Ramos (cell line): ENCODE measurements around the gene PTBP1.

ENCODE experiments used
- in situ Hi-C: fragments of 300-500 bp; cut with MboI; formaldehyde crosslinking; loops from one replicate; pipeline ENCODE4 v1.14.3; 2022; ENCODE audit warnings: low sequenced_read_pairs; ENCODE audit not compliant: unreplicated experiment

The PTBP1 gene

GRCh38 chr19:771332-771785, 25.9 kb upstream of the PTBP1 start:
- in situ Hi-C loops, result loop anchor here (5.0 kb wide), 1 partner anchor 211 kb away; the partner anchor contains the start of gene WDR18

GRCh38 chr19:772063-772462, 25.2 kb upstream of the PTBP1 start:
- in situ Hi-C loops, result loop anchor here (5.0 kb wide), 1 partner anchor 210 kb away; the partner anchor contains the start of gene WDR18

- in situ Hi-C loops, result loop anchor here (5.0 kb wide), 1 partner anchor 209 kb away; the partner anchor contains the start of gene WDR18
These were observed 24.4 kb upstream of the PTBP1 start for GRCh38 chr19:772730-773436.

- in situ Hi-C loops, result no loop called here
These were observed 20.7 kb upstream of the PTBP1 start for GRCh38 chr19:776549-776948.

- in situ Hi-C loops, result no loop called here
These were observed 18.2 kb upstream of the PTBP1 start for GRCh38 chr19:778910-779653.

- in situ Hi-C loops, result no loop called here
These were observed 16.3 kb upstream of the PTBP1 start for GRCh38 chr19:780935-781334.

GRCh38 chr19:781800-782184, 15.5 kb upstream of the PTBP1 start:
- in situ Hi-C loops, result no loop called here

GRCh38 chr19:782185-782877, 14.9 kb upstream of the PTBP1 start:
- in situ Hi-C loops, result no loop called here

GRCh38 chr19:782878-783668, 14.2 kb upstream of the PTBP1 start:
- in situ Hi-C loops, result no loop called here

- in situ Hi-C loops, result no loop called here
These were observed 12.7 kb upstream of the PTBP1 start for GRCh38 chr19:784541-784940.

GRCh38 chr19:787536-787935, 9.7 kb upstream of the PTBP1 start:
- in situ Hi-C loops, result no loop called here

- in situ Hi-C loops, result no loop called here
These were observed 8.6 kb upstream of the PTBP1 start for GRCh38 chr19:788686-788982.

- in situ Hi-C loops, result no loop called here
These were observed 8.1 kb upstream of the PTBP1 start for GRCh38 chr19:788983-789700.

GRCh38 chr19:789701-790060, 7.6 kb upstream of the PTBP1 start:
- in situ Hi-C loops, result no loop called here

- in situ Hi-C loops, result no loop called here
These were observed 6.2 kb upstream of the PTBP1 start for GRCh38 chr19:791007-791566.

GRCh38 chr19:791567-792305, 5.5 kb upstream of the PTBP1 start:
- in situ Hi-C loops, result no loop called here

GRCh38 chr19:792306-792885, 4.9 kb upstream of the PTBP1 start:
- in situ Hi-C loops, result no loop called here

GRCh38 chr19:793806-794205, 3.4 kb upstream of the PTBP1 start:
- in situ Hi-C loops, result no loop called here
